SH-SY5Y (cell line): ENCODE data around the gene GNPTG.

Experiments used
- GATA2 ChIP-seq: IDR thresholded peaks from 2 replicates; pipeline ENCODE4 v1.6.1; 2011; ENCODE audit warnings: mild to moderate bottlenecking, low read depth, low read length
- GATA3 ChIP-seq: IDR thresholded peaks from 2 replicates; pipeline ENCODE4 v1.6.1; 2011; ENCODE audit warnings: low read depth, mild to moderate bottlenecking, low read length, moderate library complexity

Gene GNPTG

DNA sequence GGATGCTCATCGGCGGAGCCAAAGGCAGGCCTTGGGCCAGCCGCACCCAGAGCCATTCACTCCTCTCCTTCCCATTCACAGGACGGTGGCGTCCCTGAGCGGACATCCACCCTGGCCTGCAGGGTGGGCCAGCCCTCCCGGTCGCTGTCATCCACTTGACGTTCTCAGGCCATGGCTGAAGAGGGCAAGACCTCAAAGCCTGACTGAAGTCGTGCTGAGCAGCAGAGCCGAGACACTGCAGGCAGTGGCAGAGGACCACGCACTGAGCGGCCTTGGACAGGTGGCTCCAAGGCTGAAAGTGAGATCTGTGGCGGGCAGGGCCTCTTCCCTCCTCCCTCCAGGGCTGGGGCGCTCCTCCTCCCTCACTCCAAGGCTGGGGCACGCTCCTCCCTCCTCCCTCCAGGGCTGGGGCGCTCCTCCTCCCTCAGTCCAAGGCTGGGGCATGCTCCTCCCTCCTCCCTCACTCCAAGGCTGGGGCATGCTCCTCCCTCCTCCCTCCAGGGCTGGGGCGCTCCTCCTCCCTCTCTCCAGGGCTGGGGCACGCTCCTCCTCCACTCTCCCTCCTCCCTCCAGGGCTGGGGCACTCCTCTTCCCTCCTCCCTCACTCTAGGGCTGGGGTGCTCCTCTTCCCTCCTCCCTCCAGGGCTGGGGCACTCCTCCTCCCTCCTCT lies 24.1 kb downstream of the GNPTG start:
- no peak for TF ChIP-seq GATA3

DNA sequence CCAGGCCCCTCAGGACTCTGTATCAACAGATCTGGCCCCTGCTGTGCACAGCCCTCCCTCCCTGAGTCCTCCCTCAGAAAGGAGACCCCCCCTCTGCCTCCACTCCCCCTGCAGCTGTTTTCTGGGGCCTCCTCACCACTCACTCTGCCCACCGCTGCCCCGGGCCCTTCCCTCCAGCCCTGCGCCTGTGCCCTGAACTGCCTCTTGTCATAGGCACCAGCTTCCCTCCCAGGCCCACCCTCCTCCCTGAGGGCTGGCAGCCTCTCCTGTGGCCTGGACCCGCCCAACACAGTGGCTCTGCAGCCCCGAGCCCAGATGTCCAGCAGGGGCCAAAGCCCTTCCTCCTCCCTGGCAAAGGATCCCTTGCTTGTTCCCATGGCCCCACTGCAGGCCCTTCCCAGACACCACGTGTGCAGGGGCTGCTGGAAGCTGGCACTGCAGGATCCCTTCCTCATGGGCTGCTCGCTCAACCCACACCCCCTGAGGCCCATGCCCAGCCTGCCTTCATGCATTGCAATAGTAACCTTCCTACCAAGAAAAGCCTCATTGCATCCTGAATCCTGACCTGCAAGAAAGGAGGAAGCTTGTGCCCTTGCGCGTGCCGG lies 25.8 kb downstream of the GNPTG start:
- TF ChIP-seq GATA2 (no peak), GATA3 (no peak)

DNA sequence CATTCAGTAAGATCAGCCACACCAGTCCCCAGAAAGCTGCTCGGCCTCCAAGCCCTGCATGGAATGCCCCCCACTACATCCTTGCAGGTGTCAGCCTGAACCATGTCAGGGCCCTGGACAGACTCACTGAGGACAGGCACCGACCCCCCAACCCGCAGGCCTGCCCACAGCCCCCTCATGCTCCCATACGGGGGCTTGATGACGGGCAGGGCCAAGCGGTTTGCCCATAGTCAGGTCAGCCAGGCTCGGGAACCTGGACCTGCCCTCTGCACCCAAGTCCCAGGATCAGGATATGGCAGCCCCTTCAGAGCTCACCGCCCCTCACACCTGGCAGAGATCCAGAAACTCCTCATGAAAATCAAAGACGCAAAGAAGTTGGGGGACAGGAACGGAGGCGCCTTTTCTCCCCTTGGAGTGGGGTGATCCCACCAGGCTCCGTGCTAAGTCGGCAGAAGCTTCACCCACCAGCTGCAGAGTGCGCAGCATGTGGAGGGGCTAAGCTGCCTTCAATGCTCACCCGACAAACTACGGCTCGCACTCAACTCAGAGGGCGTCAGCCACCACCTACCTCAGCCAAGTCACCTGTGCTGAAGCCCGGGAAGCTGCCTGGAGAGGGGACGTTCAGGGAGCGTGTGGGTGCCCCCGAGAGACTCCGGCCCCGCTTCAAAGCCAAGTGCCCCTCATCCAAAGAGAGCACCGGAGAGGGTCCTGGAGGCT lies 26.5 kb downstream of the GNPTG start:
- TF ChIP-seq GATA2, result no peak
- TF ChIP-seq GATA3, result no peak

DNA sequence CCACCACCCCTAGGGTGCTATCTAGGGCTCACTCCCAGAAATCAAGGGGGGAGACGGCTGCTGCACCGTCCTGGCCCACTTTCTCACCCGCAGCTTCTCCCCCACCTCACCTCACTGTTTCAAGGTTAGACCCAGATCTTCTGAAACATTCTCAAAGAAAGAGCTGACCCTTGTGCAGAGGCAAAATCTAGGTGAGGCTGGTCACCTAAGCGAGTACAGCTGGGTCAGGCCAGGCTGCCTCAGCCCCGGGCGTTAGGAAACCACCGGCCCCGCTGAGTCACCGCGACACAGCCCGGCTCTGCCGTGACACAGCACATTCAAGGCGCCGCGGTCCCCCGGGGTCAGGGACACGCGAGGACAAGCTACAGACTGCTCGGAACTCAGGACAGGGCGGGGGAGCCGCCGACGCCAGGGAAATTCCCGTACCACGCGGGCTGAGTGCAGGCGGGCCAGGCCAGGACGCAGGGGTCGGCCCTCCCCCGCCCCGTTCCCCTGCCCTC lies 27.1 kb downstream of the GNPTG start:
- no peak for TF ChIP-seq GATA3
- no peak for TF ChIP-seq GATA2

DNA sequence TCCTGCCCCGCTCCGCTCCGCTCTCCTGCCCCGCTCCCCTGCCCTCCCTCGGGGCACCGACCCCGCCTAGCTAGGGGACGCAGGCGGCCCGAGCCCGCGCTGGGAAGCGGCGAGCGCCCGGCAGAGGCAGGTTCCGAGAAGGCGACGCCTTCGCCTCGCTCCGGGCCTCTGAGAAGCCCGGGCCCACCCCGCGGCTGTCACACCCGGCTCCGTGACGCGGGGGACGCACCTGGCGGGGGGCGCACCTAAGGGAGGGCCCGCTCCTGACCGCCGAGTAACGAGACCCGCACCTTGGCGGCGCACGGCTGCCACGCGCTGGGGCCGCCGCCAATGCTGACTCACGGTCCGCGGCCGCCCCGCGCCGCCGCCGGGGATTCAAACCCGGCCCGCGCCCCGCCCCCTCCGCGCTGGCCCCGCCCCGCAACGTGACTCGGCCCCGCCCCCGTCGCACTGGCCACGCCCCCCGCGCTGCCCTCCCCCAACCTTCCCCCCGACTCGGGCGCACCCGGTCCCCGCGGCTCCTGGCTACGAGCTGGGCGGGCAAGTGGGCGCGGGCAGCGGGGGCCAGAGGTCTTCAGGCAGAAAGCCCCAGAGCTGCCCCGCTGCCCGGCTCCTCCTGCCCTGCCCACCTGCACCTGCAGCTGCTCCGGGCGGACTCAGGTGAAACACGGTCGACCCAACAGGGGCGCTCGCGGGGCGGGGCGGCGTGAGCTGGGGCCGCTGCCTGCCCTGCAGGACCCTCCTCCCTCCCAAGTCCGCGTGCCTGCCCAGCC lies 27.8 kb downstream of the GNPTG start:
- TF ChIP-seq GATA2, result no peak
- TF ChIP-seq GATA3, result no peak

DNA sequence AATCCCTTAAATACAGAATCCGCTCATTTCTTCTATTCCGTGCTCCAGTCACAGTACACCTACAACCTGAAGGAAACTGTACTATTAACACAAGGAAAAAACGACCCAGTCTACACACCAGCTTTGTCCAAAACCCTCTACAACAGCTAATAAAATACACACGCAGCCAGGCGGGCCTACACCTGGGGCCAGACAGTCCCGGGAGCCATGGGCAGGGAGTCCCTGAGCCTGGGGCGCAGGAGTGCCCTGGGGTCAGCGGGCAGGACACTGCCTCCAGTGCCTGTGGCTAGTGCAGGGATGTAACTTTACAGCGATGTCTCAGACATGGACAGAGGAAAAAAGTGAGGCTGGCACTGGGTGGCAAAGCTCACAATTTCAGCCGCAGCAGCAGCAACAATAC lies 28.5 kb downstream of the GNPTG start:
- no peak for TF ChIP-seq GATA3
- TF ChIP-seq GATA2, result no peak

DNA sequence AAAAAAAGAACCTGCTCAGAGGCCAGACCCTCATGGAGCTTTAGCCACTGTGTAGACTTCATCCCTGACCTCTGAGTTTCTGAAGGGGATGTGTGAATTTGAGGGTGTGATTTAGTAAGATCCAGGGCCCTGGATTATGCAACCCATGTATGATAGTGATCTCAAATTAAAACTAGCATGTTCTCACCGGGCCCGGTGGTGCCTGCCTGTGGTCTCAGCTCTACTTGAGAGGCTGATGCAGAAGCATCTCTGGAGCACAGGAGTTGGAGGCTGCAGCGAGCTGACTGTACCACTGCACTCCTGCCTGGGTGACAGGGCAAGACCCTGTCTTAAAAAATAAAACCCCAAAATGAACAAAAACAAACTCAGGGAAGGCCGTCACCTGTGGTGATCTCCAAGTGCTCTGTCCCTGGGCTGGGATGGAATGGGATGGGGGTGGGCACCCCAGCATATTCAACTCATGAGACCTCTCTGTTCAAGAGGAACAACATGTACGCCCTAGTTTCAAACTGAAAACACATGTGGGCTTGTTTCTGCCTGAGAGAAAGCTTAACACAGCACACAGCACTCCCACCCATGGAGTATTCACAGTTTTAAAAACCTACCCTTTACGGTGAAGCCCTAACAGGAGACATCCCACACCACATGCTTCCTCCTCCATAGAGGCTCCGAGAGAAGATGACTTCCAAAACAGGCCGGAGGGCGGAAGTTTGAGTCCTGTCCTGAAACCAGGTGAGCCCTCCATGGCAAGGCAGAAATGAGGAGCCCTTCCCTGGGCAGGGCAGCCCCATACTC lies 30.1 kb downstream of the GNPTG start:
- TF ChIP-seq GATA2 (no peak), GATA3 (no peak)

DNA sequence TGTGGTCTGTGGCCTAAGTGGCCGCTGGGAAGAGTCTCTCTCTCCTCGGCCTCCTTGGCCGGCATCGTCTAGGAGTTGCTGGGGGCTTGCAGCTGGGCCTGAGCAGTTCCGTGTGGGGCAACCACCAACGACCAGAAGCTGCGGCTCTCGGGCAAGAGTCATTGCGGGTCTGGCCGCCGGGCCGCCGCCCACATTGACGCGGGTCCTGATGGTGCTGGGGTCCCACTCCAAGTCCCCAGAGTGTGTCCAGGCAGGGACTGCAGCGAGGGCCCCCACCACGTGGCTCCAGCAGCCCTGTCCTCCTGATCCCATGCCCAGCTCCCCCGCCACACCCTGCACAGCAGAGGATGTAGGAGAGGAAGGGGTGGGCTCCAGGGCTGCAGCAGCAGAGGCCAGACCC lies 31.8 kb downstream of the GNPTG start:
- TF ChIP-seq GATA2 (no peak), GATA3 (no peak)

DNA sequence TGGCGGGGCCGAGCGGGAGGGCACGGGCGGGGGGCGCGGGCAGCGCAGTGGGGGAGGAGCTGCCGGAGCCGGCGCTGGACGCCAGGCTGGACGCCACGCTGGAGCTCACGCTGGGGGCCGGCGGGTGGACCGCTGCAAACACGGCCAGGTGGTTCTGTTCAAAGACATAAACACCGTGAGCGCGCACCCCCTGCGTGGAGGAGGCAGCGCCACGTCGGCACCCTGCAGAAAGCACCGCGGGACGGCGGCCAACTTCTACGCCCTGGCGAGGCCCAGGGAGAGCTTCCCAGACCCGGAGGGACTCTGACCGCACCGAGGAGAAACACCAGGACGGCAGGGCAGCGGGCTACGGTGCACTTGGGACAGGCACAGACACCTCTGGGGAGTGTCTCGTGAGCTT lies 33.5 kb downstream of the GNPTG start:
- TF ChIP-seq GATA2 (no peak), GATA3 (no peak)

DNA sequence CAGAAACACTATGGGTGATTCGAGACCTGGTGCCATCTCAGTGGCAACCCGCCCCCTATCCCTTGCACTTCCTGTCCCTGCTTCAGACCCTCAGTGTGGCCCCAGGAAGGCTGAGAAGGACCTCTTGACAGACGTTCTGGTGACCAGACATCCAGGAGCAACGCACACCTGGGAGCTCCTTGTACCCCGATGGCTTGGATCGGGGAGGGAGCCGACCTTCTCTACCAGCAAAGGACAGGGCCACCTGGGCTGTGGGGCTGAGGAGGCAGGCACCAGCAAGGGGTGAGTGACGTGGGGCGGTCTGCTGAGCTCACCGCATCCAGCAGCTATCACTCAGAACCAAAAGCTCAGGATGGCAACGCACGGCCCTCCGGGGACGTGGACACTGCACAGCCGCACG lies 35.6 kb downstream of the GNPTG start:
- TF ChIP-seq GATA3 (no peak), GATA2 (no peak)

DNA sequence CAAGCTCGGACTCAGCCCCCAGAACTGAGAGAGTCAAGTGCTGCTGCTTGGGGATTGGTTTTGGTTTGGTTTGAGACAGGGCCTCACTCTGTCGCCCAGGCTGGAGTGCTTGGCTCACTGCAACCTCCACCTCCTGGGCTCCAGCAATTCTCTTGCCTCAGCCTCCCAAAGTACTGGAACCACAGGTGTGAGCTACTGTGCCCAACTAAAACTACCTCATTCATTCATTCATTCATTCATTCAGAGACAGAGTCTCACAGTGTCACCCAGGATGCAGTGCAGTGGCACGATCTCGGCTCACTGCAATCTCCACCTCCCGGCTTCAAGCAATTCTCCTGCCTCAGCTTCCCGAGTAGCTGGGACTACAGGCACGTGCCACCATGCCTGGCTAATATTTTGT lies 38.0 kb downstream of the GNPTG start:
- no peak for TF ChIP-seq GATA2
- no peak for TF ChIP-seq GATA3

DNA sequence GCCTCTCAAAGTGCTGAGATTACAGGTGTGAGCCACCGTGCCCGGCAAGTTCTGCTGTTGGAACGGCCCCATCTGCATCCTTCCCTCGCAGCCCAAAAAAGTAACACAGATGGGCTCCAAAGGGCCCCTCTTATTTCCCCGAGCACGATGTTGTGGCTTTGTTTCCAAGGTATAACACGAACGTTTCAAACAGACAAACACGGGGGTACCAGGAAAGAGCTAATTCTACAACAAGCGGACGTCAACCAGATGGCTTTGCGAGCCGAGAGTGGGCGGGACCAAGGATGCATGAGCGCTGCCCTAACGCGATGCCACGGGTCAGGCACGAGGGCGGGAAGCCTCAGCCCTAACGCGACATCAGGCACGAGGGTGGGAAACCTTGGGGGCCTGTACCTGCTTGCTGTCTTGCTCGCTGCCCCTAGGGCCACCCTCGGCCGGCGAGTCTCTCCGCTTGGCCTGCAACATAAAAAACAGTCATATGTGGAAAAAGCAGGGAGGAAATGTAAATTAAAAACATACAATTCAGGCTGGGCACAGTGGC lies 38.6 kb downstream of the GNPTG start:
- TF ChIP-seq GATA2 (no peak), GATA3 (no peak)

DNA sequence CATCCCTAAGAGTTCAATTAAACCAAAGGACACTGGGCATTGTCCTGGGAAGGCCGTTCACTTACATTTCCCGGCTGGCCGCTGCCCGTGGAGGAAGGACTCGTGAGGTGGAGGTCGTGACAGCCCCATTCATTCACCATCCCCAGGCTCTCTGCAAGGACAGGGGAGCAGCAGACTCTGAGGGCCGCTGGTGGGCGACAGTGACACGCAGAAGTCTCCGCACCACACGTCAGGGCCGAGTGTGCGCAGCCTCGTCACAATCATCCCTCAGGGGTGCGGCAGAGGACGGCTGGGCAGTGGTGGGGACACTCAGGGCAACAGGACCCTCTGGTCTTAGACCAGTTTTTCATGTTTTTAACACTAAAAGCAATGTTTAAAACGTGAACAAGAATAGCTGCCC lies 41.1 kb downstream of the GNPTG start:
- no peak for TF ChIP-seq GATA2
- no peak for TF ChIP-seq GATA3
